ENCODE measurements around the gene PHTF2. TPM values are rescaled to one million over a fixed set of nuclear protein-coding genes. Genes with fewer than 3 reads are reported as not detected.

The PHTF2 gene
- total RNA-seq, 1 donor from 2014 or later = 27.0 TPM

DNA sequence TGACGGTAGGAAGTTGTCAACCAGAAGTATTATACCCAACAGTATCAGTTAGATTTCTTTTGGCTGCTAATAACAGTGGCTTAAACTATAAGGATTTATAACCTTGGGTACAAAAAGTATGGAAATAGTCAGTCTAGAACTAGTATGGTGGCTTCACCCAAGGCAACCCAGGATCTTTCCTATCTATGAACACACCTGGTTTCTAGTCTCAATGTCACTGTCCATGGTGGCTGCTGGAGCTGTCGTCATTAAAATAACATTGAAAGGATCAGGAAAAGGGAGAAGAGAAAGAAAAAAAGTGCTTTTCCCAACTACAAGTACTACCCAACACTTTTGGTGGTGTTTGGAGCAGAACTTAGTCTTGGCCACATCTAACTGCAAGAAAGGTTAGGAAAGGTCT is 27.7 kb downstream of the PHTF2 start:
- TF ChIP-seq EZH2 (IDR thresholded peaks at IDR 0.05; ENCODE audit: insufficient read depth, low read length) = no peak
- TF ChIP-seq CTCF (IDR thresholded peaks at IDR 0.05; ENCODE audit: insufficient read depth, low read depth, low read length) = no peak
- H3K4me3 Mint-ChIP-seq (ENCODE audit: unreplicated experiment) = no peak overlapping the region
- H3K4me3 ChIP-seq (ENCODE audit: insufficient read depth, low read depth, low read length) = no peak overlapping the region
- peaks cover 12% of the 10 kb centered on the region for H3K9me3 Mint-ChIP-seq (ENCODE audit: unreplicated experiment)
- peaks cover 19% of the 10 kb centered on the region for H3K36me3 Mint-ChIP-seq (ENCODE audit: low read depth, unreplicated experiment)
- no peaks in the 10 kb centered on the region for H3K27me3 Mint-ChIP-seq (ENCODE audit: low read depth, unreplicated experiment)
- H3K4me1 ChIP-seq (ENCODE audit: insufficient read depth, low read length) = no peaks in the 10 kb centered on the region
- peaks cover 45% of the 10 kb centered on the region for H3K79me2 ChIP-seq (ENCODE audit: insufficient read depth, low read length)
- H3K4me1 Mint-ChIP-seq (ENCODE audit: low read depth, unreplicated experiment) = peaks cover 7% of the 10 kb centered on the region
- no peaks in the 10 kb centered on the region for H3K36me3 ChIP-seq (ENCODE audit: insufficient read depth, low read length)
- H3K9ac ChIP-seq (ENCODE audit: low read length) = no peak overlapping the region
- peaks cover 26% of the 10 kb centered on the region for H4K20me1 ChIP-seq (ENCODE audit: insufficient read depth, low read length)
- no peak overlapping the region for H2AFZ ChIP-seq (ENCODE audit: low read depth, low read length)
- DNase-seq (ENCODE audit: low read depth) = no peak
- H3K4me2 ChIP-seq (ENCODE audit: low read length) = no peak overlapping the region
- FAIRE-seq = no peak
- H3K27ac Mint-ChIP-seq (ENCODE audit: unreplicated experiment) = no peak overlapping the region
- no peak overlapping the region for H3K27ac ChIP-seq (ENCODE audit: low read depth, low read length)
- peaks cover 9% of the 10 kb centered on the region for H3K9me3 ChIP-seq (ENCODE audit: insufficient read depth, low read depth, low read length)
- no peaks in the 10 kb centered on the region for H3K27me3 ChIP-seq (ENCODE audit: insufficient read depth, low read length)

DNA sequence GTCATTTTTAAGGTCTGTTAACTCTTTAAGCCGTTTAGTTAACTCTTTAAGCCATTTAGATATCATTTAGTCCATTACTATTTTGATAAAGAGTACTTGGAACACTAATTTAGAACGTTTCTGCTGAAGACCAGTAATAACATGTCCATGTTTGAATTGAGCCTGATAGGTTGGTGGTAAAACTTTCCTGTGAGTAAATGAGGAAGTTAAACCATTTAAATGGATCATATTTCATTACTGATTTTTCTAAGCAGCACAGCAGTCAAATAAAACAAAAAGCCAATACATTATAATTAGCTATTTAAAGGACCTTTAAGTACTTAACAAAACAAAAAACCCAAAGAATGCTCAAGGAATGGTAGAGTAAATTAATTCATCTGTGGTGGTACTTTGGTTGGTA is 29.4 kb downstream of the PHTF2 start:
- H3K9me3 ChIP-seq (ENCODE audit: insufficient read depth, low read depth, low read length) = no peaks in the 10 kb centered on the region
- no peaks in the 10 kb centered on the region for H3K27me3 ChIP-seq (ENCODE audit: insufficient read depth, low read length)
- H3K27ac ChIP-seq (ENCODE audit: low read depth, low read length) = no peak overlapping the region
- H3K36me3 ChIP-seq (ENCODE audit: insufficient read depth, low read length) = no peaks in the 10 kb centered on the region
- no peaks in the 10 kb centered on the region for H3K4me1 ChIP-seq (ENCODE audit: insufficient read depth, low read length)
- no peak overlapping the region for H3K9ac ChIP-seq (ENCODE audit: low read length)
- peaks cover 7% of the 10 kb centered on the region for H3K4me1 Mint-ChIP-seq (ENCODE audit: low read depth, unreplicated experiment)
- no peak overlapping the region for H3K4me2 ChIP-seq (ENCODE audit: low read length)
- H3K27ac Mint-ChIP-seq (ENCODE audit: unreplicated experiment) = no peak overlapping the region
- H3K4me3 ChIP-seq (ENCODE audit: insufficient read depth, low read depth, low read length) = no peak overlapping the region
- FAIRE-seq (no peak), DNase-seq (ENCODE audit: low read depth) (no peak)
- peaks cover 3% of the 10 kb centered on the region for H3K9me3 Mint-ChIP-seq (ENCODE audit: unreplicated experiment)
- H3K79me2 ChIP-seq (ENCODE audit: insufficient read depth, low read length) = peaks cover 34% of the 10 kb centered on the region
- no peaks in the 10 kb centered on the region for H3K27me3 Mint-ChIP-seq (ENCODE audit: low read depth, unreplicated experiment)
- peaks cover 26% of the 10 kb centered on the region for H4K20me1 ChIP-seq (ENCODE audit: insufficient read depth, low read length)
- no peak overlapping the region for H2AFZ ChIP-seq (ENCODE audit: low read depth, low read length)
- TF ChIP-seq CTCF (IDR thresholded peaks at IDR 0.05; ENCODE audit: insufficient read depth, low read depth, low read length) (no peak), EZH2 (IDR thresholded peaks at IDR 0.05; ENCODE audit: insufficient read depth, low read length) (no peak)
- peaks cover 9% of the 10 kb centered on the region for H3K36me3 Mint-ChIP-seq (ENCODE audit: low read depth, unreplicated experiment)
- no peak overlapping the region for H3K4me3 Mint-ChIP-seq (ENCODE audit: unreplicated experiment)

DNA sequence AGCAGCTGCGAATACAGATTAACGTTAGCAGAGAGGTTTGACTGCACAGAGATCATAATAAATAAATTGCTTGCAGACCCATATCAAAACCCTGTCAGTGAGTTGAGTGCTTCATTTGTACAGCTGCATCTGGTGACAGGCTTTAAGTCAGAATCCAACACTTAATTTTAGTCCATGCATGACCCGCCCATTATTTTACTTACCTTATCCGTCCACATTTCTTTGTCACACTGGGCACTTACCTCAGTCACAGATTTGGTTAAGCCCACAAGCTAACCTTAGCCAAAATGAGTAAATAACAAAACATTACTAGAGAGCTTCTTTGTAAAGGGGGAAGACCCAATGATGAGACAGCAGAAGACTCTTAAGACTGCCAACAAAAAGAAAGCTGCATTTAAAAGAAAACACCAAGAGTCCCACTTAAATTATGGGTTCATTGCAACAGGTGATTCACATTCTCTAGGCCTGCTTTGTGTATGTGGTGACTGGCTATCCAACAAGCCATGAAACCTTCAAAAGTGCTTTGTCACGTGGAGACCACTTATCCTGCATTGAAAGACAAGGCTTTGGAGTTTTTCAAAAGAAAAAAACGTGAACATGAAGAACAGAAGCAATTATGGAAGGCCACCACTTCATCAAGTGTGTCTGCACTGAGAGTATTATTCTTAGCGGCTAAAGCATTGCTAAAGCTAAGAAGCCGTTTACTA is 32.2 kb downstream of the PHTF2 start:
- Histone ChIP-seq H3K4me1 (ENCODE audit: insufficient read depth, low read length) (peaks cover 6% of the 10 kb centered on the region), H3K4me2 (ENCODE audit: low read length) (no peak overlapping the region), H3K36me3 (ENCODE audit: insufficient read depth, low read length) (no peaks in the 10 kb centered on the region), H4K20me1 (ENCODE audit: insufficient read depth, low read length) (peaks cover 18% of the 10 kb centered on the region), H3K79me2 (ENCODE audit: insufficient read depth, low read length) (peaks cover 25% of the 10 kb centered on the region), H3K27me3 (ENCODE audit: insufficient read depth, low read length) (no peaks in the 10 kb centered on the region), H3K9me3 (ENCODE audit: insufficient read depth, low read depth, low read length) (no peaks in the 10 kb centered on the region), H3K9ac (ENCODE audit: low read length) (no peak overlapping the region), H3K27ac (ENCODE audit: low read depth, low read length) (no peak overlapping the region), H3K4me3 (ENCODE audit: insufficient read depth, low read depth, low read length) (no peak overlapping the region), H2AFZ (ENCODE audit: low read depth, low read length) (no peak overlapping the region)
- DNase-seq (ENCODE audit: low read depth) (no peak), FAIRE-seq (no peak)
- H3K4me3 Mint-ChIP-seq (ENCODE audit: unreplicated experiment) = no peak overlapping the region
- H3K4me1 Mint-ChIP-seq (ENCODE audit: low read depth, unreplicated experiment) = peaks cover 8% of the 10 kb centered on the region
- H3K36me3 Mint-ChIP-seq (ENCODE audit: low read depth, unreplicated experiment) = peaks cover 2% of the 10 kb centered on the region
- TF ChIP-seq CTCF (IDR thresholded peaks at IDR 0.05; ENCODE audit: insufficient read depth, low read depth, low read length) (no peak), EZH2 (IDR thresholded peaks at IDR 0.05; ENCODE audit: insufficient read depth, low read length) (no peak)
- no peaks in the 10 kb centered on the region for H3K9me3 Mint-ChIP-seq (ENCODE audit: unreplicated experiment)
- no peak overlapping the region for H3K27ac Mint-ChIP-seq (ENCODE audit: unreplicated experiment)
- no peaks in the 10 kb centered on the region for H3K27me3 Mint-ChIP-seq (ENCODE audit: low read depth, unreplicated experiment)

All from astrocyte (in vitro differentiated cells and primary cell).